IPS DF 6.9 (cell line): ENCODE results near the gene DPY19L1.
"Not testable (repeated sequence)": the region's sequence is repeated elsewhere in the genome, so short reads cannot be mapped to it uniquely, and the experiment has no call there.

Experiments used
- DNase-seq: peaks from one replicate; pipeline ENCODE4 v3.0.0-alpha.2; 2013; ENCODE audit warnings: low read depth, low spot score
- H3K27ac ChIP-seq: one replicate; pipeline ENCODE4 v1.5.1; 2013; ENCODE audit warnings: low read length, control low read depth
- H3K27me3 ChIP-seq: 2 replicates; pipeline ENCODE4 v1.6.1; 2013; ENCODE audit warnings: mild to moderate bottlenecking, low read length; ENCODE audit not compliant: control insufficient read depth, insufficient read depth
- H3K36me3 ChIP-seq: 2 replicates; pipeline ENCODE4 v1.6.1; 2013; ENCODE audit warnings: low read length; ENCODE audit not compliant: control insufficient read depth, insufficient read depth
- H3K4me1 ChIP-seq: 2 replicates; pipeline ENCODE4 v1.6.1; 2013; ENCODE audit warnings: low read length; ENCODE audit not compliant: control insufficient read depth, insufficient read depth
- H3K4me3 ChIP-seq: 2 replicates; pipeline ENCODE4 v1.5.1; 2013; ENCODE audit warnings: mild to moderate bottlenecking, low read length
- H3K9me3 ChIP-seq: 2 replicates; pipeline ENCODE4 v1.6.1; 2013; ENCODE audit warnings: low read length, inconsistent platforms; ENCODE audit not compliant: control insufficient read depth, insufficient read depth
- WGBS: extraction: QIAGEN DNeasy Blood & Tissue Kit; methylation state at CpG from one replicate; pipeline ENCODE4 v1.1.7; 2013; ENCODE audit warnings: mixed read lengths, missing lambda C conversion rate; ENCODE audit not compliant: insufficient read length, insufficient coverage; 5-methylcytosine and 5-hydroxymethylcytosine counted together

Gene DPY19L1

GRCh38 chr7:35012160-35012559, 25.1 kb downstream of the DPY19L1 start:
- Histone ChIP-seq H3K27me3 (no peaks in the 10 kb centered on the region), H3K4me3 (no peak overlapping the region), H3K27ac (no peak overlapping the region), H3K9me3 (no peaks in the 10 kb centered on the region), H3K36me3 (no peaks in the 10 kb centered on the region), H3K4me1 (no peaks in the 10 kb centered on the region)
- WGBS = no CpG with 5 or more reads among the region's 3 CpGs
- no peak for DNase-seq

- H3K27me3 ChIP-seq = no peaks in the 10 kb centered on the region
- no peak overlapping the region for H3K27ac ChIP-seq
- WGBS = no CpG with 5 or more reads among the region's 3 CpGs
- no peak overlapping the region for H3K4me3 ChIP-seq
- no peaks in the 10 kb centered on the region for H3K9me3 ChIP-seq
- H3K4me1 ChIP-seq = no peaks in the 10 kb centered on the region
- DNase-seq = no peak
- no peaks in the 10 kb centered on the region for H3K36me3 ChIP-seq
Observed at GRCh38 chr7:35011085-35011484, 26.2 kb downstream of the DPY19L1 start.

GRCh38 chr7:35007768-35008167, 29.5 kb downstream of the DPY19L1 start:
- Histone ChIP-seq H3K27me3 (no peaks in the 10 kb centered on the region), H3K4me3 (no peak overlapping the region), H3K9me3 (no peaks in the 10 kb centered on the region), H3K27ac (no peak overlapping the region), H3K36me3 (no peaks in the 10 kb centered on the region), H3K4me1 (no peaks in the 10 kb centered on the region; the same call in 1 of the 2 replicates)
- no peak for DNase-seq

GRCh38 chr7:35004531-35005095, 32.7 kb downstream of the DPY19L1 start:
- H3K4me1 ChIP-seq = no peaks in the 10 kb centered on the region; the same call in 1 of the 2 replicates
- WGBS = no CpG with 5 or more reads among the region's 1 CpG
- no peak for DNase-seq
- H3K4me3 ChIP-seq = no peak overlapping the region
- no peaks in the 10 kb centered on the region for H3K27me3 ChIP-seq
- no peaks in the 10 kb centered on the region for H3K9me3 ChIP-seq
- no peaks in the 10 kb centered on the region for H3K36me3 ChIP-seq
- no peak overlapping the region for H3K27ac ChIP-seq

GRCh38 chr7:35003679-35004303, 33.5 kb downstream of the DPY19L1 start:
- H3K27me3 ChIP-seq = no peaks in the 10 kb centered on the region
- no peaks in the 10 kb centered on the region for H3K36me3 ChIP-seq
- H3K4me1 ChIP-seq = no peaks in the 10 kb centered on the region; the same call in 1 of the 2 replicates
- no peak for DNase-seq
- no peaks in the 10 kb centered on the region for H3K9me3 ChIP-seq
- WGBS = no CpG with 5 or more reads among the region's 7 CpGs
- no peak overlapping the region for H3K27ac ChIP-seq
- H3K4me3 ChIP-seq = no peak overlapping the region

- H3K27me3 ChIP-seq, DNase-seq, H3K4me3 ChIP-seq, H3K27ac ChIP-seq, H3K9me3 ChIP-seq, H3K36me3 ChIP-seq, H3K4me1 ChIP-seq: not testable (repeated sequence)
- WGBS = no CpG with 5 or more reads among the region's 1 CpG
Observed at GRCh38 chr7:35003177-35003650, 34.1 kb downstream of the DPY19L1 start.

GRCh38 chr7:34998335-34998734, 39.0 kb downstream of the DPY19L1 start:
- not testable (repeated sequence) for H3K36me3 ChIP-seq, H3K27ac ChIP-seq, H3K4me1 ChIP-seq, H3K27me3 ChIP-seq, DNase-seq, H3K4me3 ChIP-seq, H3K9me3 ChIP-seq
- no CpG with 5 or more reads among the region's 6 CpGs for WGBS

- not testable (repeated sequence) for H3K4me3 ChIP-seq, H3K27ac ChIP-seq, H3K27me3 ChIP-seq, H3K9me3 ChIP-seq, H3K4me1 ChIP-seq, H3K36me3 ChIP-seq, DNase-seq
- no CpG with 5 or more reads among the region's 5 CpGs for WGBS
Observed at GRCh38 chr7:34996423-34997090, 40.7 kb downstream of the DPY19L1 start.

- H3K27me3 ChIP-seq = no peaks in the 10 kb centered on the region
- DNase-seq = no peak
- no peaks in the 10 kb centered on the region for H3K9me3 ChIP-seq
- H3K4me3 ChIP-seq = no peak overlapping the region
- no peaks in the 10 kb centered on the region for H3K36me3 ChIP-seq
- WGBS = no CpG with 5 or more reads among the region's 7 CpGs
- H3K27ac ChIP-seq = no peak overlapping the region
- no peaks in the 10 kb centered on the region for H3K4me1 ChIP-seq
Observed at GRCh38 chr7:34995757-34996156, 41.5 kb downstream of the DPY19L1 start.

GRCh38 chr7:34991938-34992840, 45.1 kb downstream of the DPY19L1 start:
- Histone ChIP-seq H3K36me3 (no peaks in the 10 kb centered on the region), H3K27me3 (no peaks in the 10 kb centered on the region), H3K9me3 (no peaks in the 10 kb centered on the region), H3K4me1 (no peaks in the 10 kb centered on the region), H3K27ac (no peak overlapping the region), H3K4me3 (no peak overlapping the region)
- no peak for DNase-seq
- no CpG with 5 or more reads among the region's 12 CpGs for WGBS
